Naive thymus-derived CD4-positive, alpha-beta T cell (primary cell): ENCODE results near the gene BLVRB. TPM values are rescaled to one million over a fixed set of nuclear protein-coding genes. Genes with fewer than 3 reads are reported as not detected.

ENCODE experiments used
- ATAC-seq: fragments of 150-1000 bp; cut with Tn5 transposase; 2 replicates; pipeline ENCODE4 v1.10.0; 2021; ENCODE audit warnings: mild to moderate bottlenecking, moderate library complexity
- CTCF ChIA-PET: fragments of 350-600 bp; sonication (Branson Sonifier 250); formaldehyde crosslinking; loops from one replicate; lab custom pipeline; 2021; ENCODE audit warnings: antibody characterized with exemption; lab: Charles Lee
- POLR2A ChIA-PET: fragments of 350-600 bp; sonication (Branson Sonifier 250); formaldehyde crosslinking; loops from one replicate; lab custom pipeline; 2021; ENCODE audit warnings: antibody characterized with exemption, inconsistent platforms; lab: Charles Lee
- DNase-seq, 9 donors: peaks; one replicate each; pipeline versions ENCODE4 v3.0.0 to v3.0.0-alpha.2; 2020 to 2022; ENCODE audit warnings: mixed read lengths in 1 of 9
- H3K27ac ChIP-seq: one replicate; pipeline ENCODE4 v1.7.0; 2013; ENCODE audit warnings: mild to moderate bottlenecking, low read depth, low read length, moderate library complexity
- H3K27me3 ChIP-seq, 2 donors: one replicate each; pipeline ENCODE4 v1.7.0; 2013; ENCODE audit warnings: low read length in 2 of 2, mild to moderate bottlenecking in 2 of 2, moderate library complexity in 2 of 2; ENCODE audit not compliant: control insufficient read depth in 2 of 2, insufficient read depth in 2 of 2
- H3K36me3 ChIP-seq, 3 experiments: 1 replicate in 2 of 3; 2 replicates in 1 of 3; pipeline ENCODE4 v1.7.0; 2013; ENCODE audit warnings: low read length in 3 of 3, mild to moderate bottlenecking in 3 of 3, moderate library complexity in 1 of 3; ENCODE audit not compliant: insufficient read depth in 3 of 3, control insufficient read depth in 2 of 3
- H3K4me1 ChIP-seq, 2 donors: one replicate each; pipeline ENCODE4 v1.7.0; 2013; ENCODE audit warnings: low read length in 2 of 2, mild to moderate bottlenecking in 2 of 2, moderate library complexity in 1 of 2; ENCODE audit not compliant: control insufficient read depth in 2 of 2, insufficient read depth in 2 of 2
- H3K4me3 ChIP-seq: 2 replicates; pipeline ENCODE4 v1.7.0; 2013; ENCODE audit warnings: mild to moderate bottlenecking, low read length
- H3K9me3 ChIP-seq, 3 experiments: 1 replicate in 2 of 3; 2 replicates in 1 of 3; pipeline ENCODE4 v1.7.0; 2013; ENCODE audit warnings: low read length in 3 of 3; ENCODE audit not compliant: control insufficient read depth in 2 of 3
- H3K27ac Mint-ChIP-seq, 9 donors: one replicate each; pipeline ENCODE4 v1.8.0; 2020 to 2022; ENCODE audit warnings: mixed read lengths in 9 of 9, mild to moderate bottlenecking in 8 of 9, moderate library complexity in 5 of 9, inconsistent platforms in 2 of 9
- H3K27me3 Mint-ChIP-seq, 5 donors: one replicate each; pipeline ENCODE4 v1.8.0; 2021 to 2022; ENCODE audit warnings: mixed read lengths in 5 of 5, mild to moderate bottlenecking in 1 of 5
- H3K36me3 Mint-ChIP-seq, 5 donors: one replicate each; pipeline ENCODE4 v1.8.0; 2020 to 2022; ENCODE audit warnings: mixed read lengths in 5 of 5, mild to moderate bottlenecking in 3 of 5, inconsistent platforms in 1 of 5
- H3K4me1 Mint-ChIP-seq, 7 donors: one replicate each; pipeline ENCODE4 v1.8.0; 2020 to 2022; ENCODE audit warnings: mixed read lengths in 7 of 7, mild to moderate bottlenecking in 3 of 7, inconsistent platforms in 1 of 7
- H3K4me3 Mint-ChIP-seq, 10 donors: one replicate each; pipeline ENCODE4 v1.8.0; 2020 to 2022; ENCODE audit warnings: mild to moderate bottlenecking in 10 of 10, mixed read lengths in 10 of 10, moderate library complexity in 6 of 10, inconsistent platforms in 2 of 10
- H3K9me3 Mint-ChIP-seq, 11 donors: one replicate each; pipeline ENCODE4 v1.8.0; 2020 to 2022; ENCODE audit warnings: mixed read lengths in 11 of 11, mild to moderate bottlenecking in 4 of 11, inconsistent platforms in 1 of 11, moderate library complexity in 1 of 11
- intact Hi-C, 2 donors: fragments of 100-400 bp; cut with micrococcal nuclease; formaldehyde crosslinking; loops; one replicate each; pipeline ENCODE4 v1.15.1; 2023
- polyA plus RNA-seq, 2 donors: library from polyadenylated mRNA; unstranded; fragments of 300-500 nt; fragmentation: Illumina TruSeq; gene quantifications; one replicate each; pipeline ENCODE4 v1.2.3, GENCODE V29; 2021
- total RNA-seq, 6 experiments: library from RNA in 5 of 6; stranded (reverse) in 5 of 6; gene quantifications; 1 replicate in 5 of 6; 2 replicates in 1 of 6; pipeline ENCODE4 v1.2.3 and lab custom pipeline; 2021 to 2026

The BLVRB gene
- total and polyA plus RNA-seq, 7 experiments from 2014 or later = 11.0 to 42.2 (median 14.3) TPM

GRCh38 chr19:40510526-40511115 is 45.1 kb upstream of the BLVRB start:
- Histone ChIP-seq H3K27ac (no peak overlapping the region), H3K36me3 (no peaks in the 10 kb centered on the region), H3K4me1 (no peaks in the 10 kb centered on the region), H3K9me3 (no peaks in the 10 kb centered on the region), H3K4me3 (no peak overlapping the region), H3K27me3 (no peaks in the 10 kb centered on the region)
- peaks cover 0 to 2% (median 0%) of the 10 kb centered on the region in 11 donors for H3K9me3 Mint-ChIP-seq
- H3K36me3 Mint-ChIP-seq = peaks cover 0 to 16% (median 0%) of the 10 kb centered on the region in 5 donors
- H3K27ac Mint-ChIP-seq = no peak overlapping the region
- intact Hi-C loops = no loop called here
- DNase-seq = no peak
- ATAC-seq = no peak
- H3K27me3 Mint-ChIP-seq = peaks cover 29 to 51% (median 41%) of the 10 kb centered on the region in 5 donors
- ChIA-PET CTCF (no interaction called here), POLR2A (no interaction called here)
- H3K4me3 Mint-ChIP-seq = no peak overlapping the region
- H3K4me1 Mint-ChIP-seq = peaks cover 3 to 15% (median 13%) of the 10 kb centered on the region in 7 donors

GRCh38 chr19:40508739-40509260 is 43.3 kb upstream of the BLVRB start:
- Mint-ChIP-seq H3K27me3 (peaks cover 20 to 48% (median 31%) of the 10 kb centered on the region in 5 donors), H3K9me3 (peaks cover 0 to 3% (median 0%) of the 10 kb centered on the region in 11 donors), H3K36me3 (peaks cover 0 to 7% (median 0%) of the 10 kb centered on the region in 5 donors), H3K4me3 (no peak overlapping the region), H3K27ac (no peak overlapping the region), H3K4me1 (peaks cover 3 to 25% (median 13%) of the 10 kb centered on the region in 7 donors)
- Histone ChIP-seq H3K4me3 (no peak overlapping the region), H3K27me3 (no peaks in the 10 kb centered on the region), H3K36me3 (no peaks in the 10 kb centered on the region), H3K27ac (no peak overlapping the region), H3K4me1 (no peaks in the 10 kb centered on the region), H3K9me3 (no peaks in the 10 kb centered on the region)
- intact Hi-C loops = no loop called here
- POLR2A ChIA-PET = no interaction called here
- DNase-seq = no peak
- no peak for ATAC-seq
- CTCF ChIA-PET = no interaction called here

GRCh38 chr19:40507892-40508291 is 42.3 kb upstream of the BLVRB start:
- Mint-ChIP-seq H3K4me3 (no peak overlapping the region), H3K27me3 (peaks cover 17 to 47% (median 27%) of the 10 kb centered on the region in 5 donors), H3K36me3 (peaks cover 0 to 5% (median 0%) of the 10 kb centered on the region in 5 donors), H3K9me3 (peaks cover 0 to 3% (median 0%) of the 10 kb centered on the region in 11 donors), H3K4me1 (peaks cover 3 to 21% (median 10%) of the 10 kb centered on the region in 7 donors), H3K27ac (no peak overlapping the region)
- ChIA-PET CTCF (no interaction called here), POLR2A (no interaction called here)
- DNase-seq (no peak), ATAC-seq (no peak)
- intact Hi-C loops = no loop called here
- H3K4me3 ChIP-seq = no peak overlapping the region
- no peak overlapping the region for H3K27ac ChIP-seq
- no peaks in the 10 kb centered on the region for H3K4me1 ChIP-seq
- no peaks in the 10 kb centered on the region for H3K27me3 ChIP-seq
- H3K9me3 ChIP-seq = no peaks in the 10 kb centered on the region
- no peaks in the 10 kb centered on the region for H3K36me3 ChIP-seq

DNA sequence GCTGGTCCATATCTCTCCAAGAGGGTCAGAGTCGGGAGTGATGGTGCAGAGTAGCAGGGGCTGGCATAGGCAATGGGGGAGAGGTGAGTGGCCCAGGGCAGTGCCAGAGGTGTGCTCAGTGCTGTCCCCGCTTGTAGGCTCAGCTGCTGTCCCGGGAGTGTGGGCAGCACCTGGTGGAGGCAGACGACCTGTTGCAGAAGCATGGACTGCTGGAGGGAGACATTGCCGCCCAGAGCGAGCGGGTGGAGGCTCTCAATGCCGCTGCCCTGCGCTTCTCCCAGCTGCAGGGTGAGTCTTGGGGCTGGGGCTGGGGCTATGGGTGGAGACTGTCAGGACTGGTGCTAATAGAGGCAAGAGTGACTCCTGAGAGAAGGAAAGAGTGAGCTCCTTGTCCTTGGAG is 40.6 kb upstream of the BLVRB start:
- ChIA-PET POLR2A (no interaction called here), CTCF (no interaction called here)
- no peak for ATAC-seq
- Mint-ChIP-seq H3K9me3 (peaks cover 0 to 3% (median 0%) of the 10 kb centered on the region in 11 donors), H3K27me3 (peaks cover 7 to 37% (median 12%) of the 10 kb centered on the region in 5 donors), H3K36me3 (peaks cover 0 to 3% (median 0%) of the 10 kb centered on the region in 5 donors), H3K27ac (peak overlapping the region in 1 of 9 donors; percentile 5), H3K4me3 (no peak overlapping the region), H3K4me1 (peaks cover 0 to 13% (median 5%) of the 10 kb centered on the region in 7 donors)
- H3K27ac ChIP-seq = no peak overlapping the region
- H3K27me3 ChIP-seq = no peaks in the 10 kb centered on the region
- no peaks in the 10 kb centered on the region for H3K36me3 ChIP-seq
- no peak for DNase-seq
- no peaks in the 10 kb centered on the region for H3K4me1 ChIP-seq
- intact Hi-C loops = no loop called here
- H3K4me3 ChIP-seq = no peak overlapping the region
- H3K9me3 ChIP-seq = no peaks in the 10 kb centered on the region

DNA sequence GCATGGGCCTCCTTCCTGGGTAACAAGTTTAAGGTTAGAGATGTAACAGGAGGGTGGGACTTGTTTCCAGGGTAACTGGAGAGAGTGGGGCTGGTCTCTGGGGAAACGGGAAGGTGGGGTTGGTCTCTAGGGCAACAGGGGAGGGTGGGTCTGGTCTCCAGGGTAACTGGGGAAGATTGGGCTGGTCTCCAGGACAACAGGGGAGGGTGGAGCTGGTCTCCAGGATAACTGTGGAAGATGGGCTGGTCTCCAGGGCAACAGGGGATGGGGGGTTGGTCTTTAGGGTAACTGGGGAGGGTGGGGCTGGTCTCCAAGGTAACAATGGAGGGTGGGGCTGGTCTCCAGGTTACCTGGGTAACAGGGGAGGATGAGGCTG is 37.8 kb upstream of the BLVRB start:
- Mint-ChIP-seq H3K9me3 (peaks cover 0 to 3% (median 0%) of the 10 kb centered on the region in 11 donors), H3K4me3 (no peak overlapping the region), H3K36me3 (peaks cover 0 to 3% (median 0%) of the 10 kb centered on the region in 5 donors), H3K27ac (no peak overlapping the region), H3K4me1 (peaks cover 0 to 13% (median 5%) of the 10 kb centered on the region in 7 donors), H3K27me3 (peaks cover 0 to 19% (median under 1%) of the 10 kb centered on the region in 5 donors)
- ChIA-PET POLR2A (no interaction called here), CTCF (no interaction called here)
- no peak overlapping the region for H3K4me3 ChIP-seq
- intact Hi-C loops = no loop called here
- no peak for DNase-seq
- H3K4me1 ChIP-seq = no peaks in the 10 kb centered on the region
- H3K27me3 ChIP-seq = no peaks in the 10 kb centered on the region
- ATAC-seq = no peak
- H3K27ac ChIP-seq = no peak overlapping the region
- no peaks in the 10 kb centered on the region for H3K36me3 ChIP-seq
- H3K9me3 ChIP-seq = no peaks in the 10 kb centered on the region

DNA sequence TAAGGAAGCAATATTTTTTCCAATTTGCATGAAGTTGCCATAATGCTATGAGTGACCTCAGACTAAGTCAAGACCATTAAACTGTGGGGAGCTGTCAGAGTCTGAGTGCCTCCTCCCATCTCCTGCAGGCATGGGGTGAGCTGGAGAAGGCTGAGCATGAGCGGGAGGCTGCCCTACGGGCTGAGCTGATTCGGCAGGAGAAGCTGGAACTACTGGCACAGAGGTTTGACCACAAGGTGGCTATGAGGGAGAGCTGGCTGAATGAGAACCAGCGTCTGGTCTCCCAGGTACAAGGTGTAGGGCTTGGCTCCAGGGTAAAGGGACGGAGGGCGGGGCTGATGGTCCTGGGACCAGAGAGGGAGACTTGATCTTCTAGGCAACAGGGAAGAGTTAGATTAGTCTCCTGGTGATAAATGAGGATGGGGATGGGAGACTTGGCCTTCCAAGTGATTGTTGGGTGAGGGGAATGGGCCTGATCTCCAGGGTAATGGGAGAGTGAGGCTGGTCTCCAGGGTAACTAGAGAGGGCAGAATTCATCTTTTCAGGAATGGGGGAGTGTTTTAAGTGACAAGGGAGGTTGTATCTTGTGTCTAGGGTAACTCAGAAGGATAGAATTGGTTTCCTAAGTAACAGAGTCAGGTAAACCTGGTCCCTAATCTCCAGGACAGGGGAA is 37.2 kb upstream of the BLVRB start:
- Mint-ChIP-seq H3K4me1 (peaks cover 0 to 13% (median 5%) of the 10 kb centered on the region in 7 donors), H3K27ac (no peak overlapping the region), H3K36me3 (peaks cover 0 to 3% (median 0%) of the 10 kb centered on the region in 5 donors), H3K9me3 (peaks cover 0 to 3% (median 0%) of the 10 kb centered on the region in 11 donors), H3K4me3 (no peak overlapping the region), H3K27me3 (peaks cover 0 to 19% (median 0%) of the 10 kb centered on the region in 5 donors)
- H3K9me3 ChIP-seq = no peaks in the 10 kb centered on the region
- H3K27me3 ChIP-seq = no peaks in the 10 kb centered on the region
- POLR2A ChIA-PET = no interaction called here
- CTCF ChIA-PET = no interaction called here
- no peak overlapping the region for H3K4me3 ChIP-seq
- H3K27ac ChIP-seq = no peak overlapping the region
- intact Hi-C loops = no loop called here
- no peak for DNase-seq
- H3K4me1 ChIP-seq = no peaks in the 10 kb centered on the region
- no peaks in the 10 kb centered on the region for H3K36me3 ChIP-seq
- ATAC-seq = no peak
